LoVo (cell line): Measurements from ENCODE around the gene SPOP.

Source experiments
- DNase-seq: peaks from one replicate; pipeline ENCODE4 v3.0.0-alpha.2; 2016; ENCODE audit warnings: low spot score

The SPOP gene

GRCh38 chr17:49583889-49584288 is 94.0 kb downstream of the SPOP start:
- no peak for DNase-seq

DNA sequence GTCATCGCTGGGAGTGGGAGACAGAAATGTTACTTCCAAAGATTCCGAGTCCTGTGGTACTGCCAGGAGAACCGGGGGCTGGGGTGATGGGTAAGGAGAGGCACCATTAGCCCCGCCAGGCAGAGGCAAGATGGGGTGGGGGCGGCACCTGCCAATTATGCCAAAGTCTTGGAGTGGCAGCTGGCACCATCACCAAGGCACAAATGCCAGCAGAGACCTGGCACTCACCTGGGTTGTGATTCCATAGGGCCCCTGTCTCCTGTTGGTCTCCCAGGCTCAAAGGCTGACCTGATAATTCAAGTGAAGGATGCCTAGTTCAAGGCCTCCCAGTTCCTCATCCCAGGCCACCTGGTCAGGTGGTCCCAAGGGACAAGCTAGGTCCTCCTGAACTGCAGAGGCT is 94.7 kb downstream of the SPOP start:
- DNase-seq, result no peak

GRCh38 chr17:49582789-49583188 is 95.1 kb downstream of the SPOP start:
- no peak for DNase-seq

DNA sequence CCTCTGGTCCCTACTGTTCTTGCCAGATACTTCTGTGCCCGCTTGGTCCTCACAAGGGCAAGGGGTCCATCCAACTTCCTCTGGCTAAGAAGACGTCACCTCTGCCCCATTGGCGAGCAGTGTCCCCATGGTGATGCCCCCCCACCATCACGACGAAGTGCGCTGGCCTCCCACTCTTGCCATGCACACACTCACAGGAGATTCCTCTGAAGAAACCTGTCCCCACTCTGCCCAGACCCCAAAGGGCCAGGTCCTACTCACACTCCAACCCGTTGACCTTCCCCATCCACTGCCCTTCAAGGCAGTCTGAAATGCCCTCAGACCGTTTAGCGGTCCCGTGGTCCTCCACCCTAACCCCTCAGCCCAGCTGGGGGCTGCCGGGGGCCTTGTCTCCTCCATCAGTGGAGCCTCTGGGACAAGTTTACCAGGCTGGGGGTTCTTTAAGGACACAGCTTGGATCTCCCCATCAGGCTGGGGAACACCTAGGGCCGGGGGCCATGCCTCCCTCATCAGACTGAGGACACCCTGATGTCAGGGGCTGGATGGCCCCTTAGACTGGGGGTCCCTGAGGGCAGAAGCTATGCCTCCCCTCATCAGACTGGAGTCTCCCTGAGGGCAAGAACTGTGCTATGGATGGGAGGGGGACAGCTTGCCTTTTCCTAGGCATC is 95.7 kb downstream of the SPOP start:
- no peak for DNase-seq

DNA sequence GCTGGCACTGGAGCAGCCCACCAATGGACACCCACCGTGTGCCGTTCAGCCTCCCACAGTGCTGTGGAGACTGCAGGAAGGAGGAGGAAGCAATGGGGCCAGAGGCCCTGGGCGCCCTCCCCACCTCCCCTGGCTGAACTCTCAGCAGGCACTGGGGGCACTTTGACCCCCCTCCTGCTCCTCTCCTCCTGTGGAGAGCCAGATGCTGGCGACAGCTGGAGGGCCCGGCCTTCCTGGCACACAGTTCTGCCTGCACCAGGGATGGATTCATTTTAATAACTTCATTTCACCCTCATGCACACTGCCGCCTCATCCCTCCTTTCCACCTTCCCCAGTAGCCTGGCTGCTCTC is 96.3 kb downstream of the SPOP start:
- no peak for DNase-seq

DNA sequence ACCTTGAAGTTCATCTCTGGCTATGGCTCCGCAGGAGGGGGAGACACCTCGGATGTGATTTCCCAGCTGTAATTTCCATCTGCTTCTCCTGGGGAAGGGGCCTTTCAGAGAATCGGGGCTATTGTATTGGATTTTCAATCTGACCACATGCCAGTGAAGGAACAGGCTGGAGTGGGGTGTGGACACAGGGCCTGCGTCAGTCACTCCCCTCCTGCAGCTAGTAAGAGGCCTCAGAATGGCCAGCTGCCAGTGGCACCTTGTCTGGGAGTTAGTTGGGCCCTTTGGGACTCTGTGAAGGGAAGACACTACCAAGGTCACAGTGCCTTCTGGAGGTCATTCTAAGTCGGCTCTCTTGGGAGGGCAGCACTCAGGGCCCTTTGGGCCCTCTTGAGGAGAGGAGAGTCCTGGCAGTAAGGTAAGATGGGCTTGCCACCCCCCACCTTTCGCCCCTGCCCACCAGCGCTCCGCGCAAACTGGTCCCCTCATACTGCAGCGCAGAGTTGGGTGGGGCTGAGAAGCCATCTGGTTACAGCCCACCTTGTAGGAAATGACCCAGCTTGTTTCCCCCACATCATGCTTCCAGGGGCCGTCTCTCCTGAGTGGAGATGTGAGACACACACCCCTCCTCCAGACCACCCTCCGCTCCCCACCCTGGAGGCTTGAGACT is 96.8 kb downstream of the SPOP start:
- DNase-seq, result no peak

DNA sequence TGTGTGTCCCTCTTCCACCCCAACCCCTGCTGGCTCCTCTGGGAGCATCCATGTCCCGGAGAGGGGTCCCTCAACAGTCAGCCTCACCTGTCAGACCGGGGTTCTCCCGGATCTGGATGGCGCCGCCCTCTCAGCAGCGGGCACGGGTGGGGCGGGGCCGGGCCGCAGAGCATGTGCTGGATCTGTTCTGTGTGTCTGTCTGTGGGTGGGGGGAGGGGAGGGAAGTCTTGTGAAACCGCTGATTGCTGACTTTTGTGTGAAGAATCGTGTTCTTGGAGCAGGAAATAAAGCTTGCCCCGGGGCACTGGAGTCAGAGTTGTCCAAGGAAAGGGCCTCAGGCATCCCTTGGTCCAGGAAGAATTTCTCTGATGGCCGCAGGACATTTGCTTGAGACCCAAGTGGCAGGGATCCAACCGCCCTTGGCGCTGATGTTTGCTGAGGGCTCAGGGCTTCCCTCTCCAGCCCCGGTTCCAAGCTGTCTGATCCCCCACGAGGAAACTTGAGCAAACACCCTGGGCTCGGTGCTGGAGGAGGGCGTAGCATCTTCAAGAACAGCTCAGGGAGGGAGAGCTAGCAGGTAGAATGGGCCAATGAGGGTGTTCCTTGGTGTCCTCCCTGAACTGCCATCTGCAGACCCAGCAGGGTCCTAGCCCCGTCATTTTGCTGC is 97.7 kb downstream of the SPOP start:
- no peak for DNase-seq

DNA sequence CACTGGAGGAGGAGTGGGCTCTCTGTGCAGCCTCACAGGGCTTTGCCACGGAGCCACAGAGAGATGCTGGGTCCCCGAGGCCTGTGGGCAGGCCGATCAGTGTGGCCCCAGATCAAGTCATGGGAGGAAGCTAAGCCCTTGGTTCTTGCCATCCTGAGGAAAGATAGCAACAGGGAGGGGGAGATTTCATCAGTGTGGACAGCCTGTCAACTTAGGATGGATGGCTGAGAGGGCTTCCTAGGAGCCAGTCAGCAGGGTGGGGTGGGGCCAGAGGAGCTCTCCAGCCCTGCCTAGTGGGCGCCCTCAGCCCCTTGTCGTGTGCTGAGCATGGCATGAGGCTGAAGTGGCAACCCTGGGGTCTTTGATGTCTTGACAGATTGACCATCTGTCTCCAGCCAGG is 98.4 kb downstream of the SPOP start:
- DNase-seq, result no peak

GRCh38 chr17:49578952-49579500 is 98.9 kb downstream of the SPOP start:
- no peak for DNase-seq

- DNase-seq, result no peak
These were observed 99.5 kb downstream of the SPOP start for GRCh38 chr17:49578414-49578813.

- DNase-seq, result no peak
These were observed 99.9 kb downstream of the SPOP start for GRCh38 chr17:49577963-49578362.

- DNase-seq, result no peak
These were observed 100.3 kb downstream of the SPOP start for GRCh38 chr17:49577650-49577934.

DNA sequence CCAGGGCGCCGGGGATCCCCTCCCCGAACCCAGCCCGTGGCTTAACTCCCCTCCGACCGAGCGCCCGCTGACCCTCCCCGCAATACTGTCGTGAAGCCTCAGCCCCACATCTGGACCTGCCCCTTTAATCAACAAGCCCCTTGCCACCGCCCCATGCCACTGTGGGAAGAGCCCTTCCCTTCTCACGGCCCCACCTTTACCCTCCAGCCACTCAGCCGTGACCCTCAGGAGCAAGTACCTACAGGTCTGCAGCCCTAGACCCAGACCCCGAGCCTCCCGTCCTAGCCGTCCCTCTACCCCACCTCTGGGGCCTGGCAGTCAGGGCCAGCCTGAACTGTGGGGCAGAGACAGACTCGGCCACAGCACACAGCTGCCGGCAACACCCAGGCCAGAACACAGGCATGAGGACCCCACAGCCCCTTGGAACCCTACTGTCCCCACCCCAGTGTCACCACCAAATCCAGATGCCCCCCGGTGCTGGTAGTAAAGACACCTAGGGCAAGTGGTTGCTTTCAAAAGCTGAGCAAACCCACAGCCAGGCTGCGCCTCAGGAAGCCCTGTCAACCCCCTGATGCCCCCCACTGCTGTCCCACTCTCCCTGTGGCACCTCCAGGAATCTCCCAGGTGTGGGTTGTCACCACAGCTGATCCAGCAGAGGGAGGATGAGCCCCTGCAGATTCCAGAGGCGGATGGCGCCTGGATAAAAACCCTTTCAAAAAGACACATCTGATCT is 100.8 kb downstream of the SPOP start:
- no peak for DNase-seq

GRCh38 chr17:49576088-49576916 is 101.6 kb downstream of the SPOP start:
- DNase-seq, result no peak

DNA sequence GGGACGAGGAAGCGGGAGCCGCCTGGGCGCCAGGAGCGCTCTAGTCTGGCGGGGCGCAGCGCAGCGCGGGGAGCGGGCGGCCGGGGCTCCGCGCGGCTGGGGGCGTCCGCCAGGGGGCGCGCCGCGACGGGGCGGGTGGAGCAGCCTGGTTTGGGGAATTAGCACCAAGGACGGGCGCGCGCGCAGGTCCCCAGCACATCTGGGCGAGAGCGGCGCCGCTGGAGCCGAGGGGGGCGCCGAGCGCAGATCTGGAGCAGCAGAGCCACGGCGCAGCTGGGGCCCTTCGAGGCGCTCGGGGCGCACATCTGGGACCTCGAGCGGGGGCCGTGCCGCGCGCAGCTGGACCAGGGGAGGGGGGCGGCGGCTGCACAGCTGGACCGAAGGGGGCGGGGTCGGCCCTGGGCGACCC is 102.2 kb downstream of the SPOP start, which contains the start of gene NXPH3:
TSS of gene NXPH3 (plus strand) at position 193 of the 409 bp plus-strand sequence. CDS start 349 bp downstream, outside the sequence.
- peak; percentile 47 for DNase-seq

- no peak for DNase-seq
These were observed 102.8 kb downstream of the SPOP start for GRCh38 chr17:49574945-49575678.

DNA sequence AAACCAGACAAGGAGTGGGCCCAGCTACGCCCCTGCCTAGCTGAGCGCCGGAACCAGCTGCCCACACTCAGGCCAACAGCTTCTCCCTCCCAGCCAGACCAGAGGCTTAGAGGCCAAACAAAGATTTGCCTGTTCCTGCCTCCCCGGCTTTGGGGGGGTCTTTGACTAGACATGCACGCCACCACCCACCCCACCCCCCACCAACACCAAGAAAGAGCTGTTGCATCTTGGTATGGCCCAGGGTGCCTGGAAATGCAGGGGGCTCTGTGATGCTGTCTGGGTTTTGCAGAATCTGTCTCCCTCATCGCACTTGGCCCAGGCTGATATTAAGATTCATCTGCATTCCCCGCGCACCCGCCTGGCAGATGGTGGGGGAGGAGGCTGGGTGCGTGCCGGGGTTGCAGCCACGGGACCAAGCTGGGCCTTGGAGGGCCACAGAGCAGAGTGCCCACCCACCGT is 103.5 kb downstream of the SPOP start:
- no peak for DNase-seq

- DNase-seq, result no peak
These were observed 104.2 kb downstream of the SPOP start for GRCh38 chr17:49573510-49574322.

- no peak for DNase-seq
These were observed 105.0 kb downstream of the SPOP start for GRCh38 chr17:49572806-49573420.

DNA sequence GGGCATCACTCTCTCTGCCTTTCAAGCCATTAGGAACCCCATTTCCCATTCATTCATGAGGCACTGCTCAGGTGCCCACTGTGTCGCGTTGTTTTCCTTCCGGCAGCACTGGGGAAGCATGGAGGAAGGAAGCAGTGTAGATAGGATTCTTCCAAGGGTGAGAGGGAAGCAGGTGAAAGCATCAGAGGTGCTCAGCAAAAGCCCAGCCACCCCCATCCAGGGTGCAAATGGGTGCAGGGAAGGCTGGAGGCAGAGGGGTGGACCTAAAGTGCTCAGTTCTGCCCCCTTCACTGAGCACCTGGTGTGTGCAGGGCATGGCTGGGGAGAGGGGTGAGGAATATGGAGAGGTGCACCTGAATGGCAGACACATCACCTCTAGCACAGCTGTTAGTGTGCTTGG is 105.7 kb downstream of the SPOP start:
- no peak for DNase-seq
